Measurements from ENCODE around the gene NIFK.

NIFK gene

DNA sequence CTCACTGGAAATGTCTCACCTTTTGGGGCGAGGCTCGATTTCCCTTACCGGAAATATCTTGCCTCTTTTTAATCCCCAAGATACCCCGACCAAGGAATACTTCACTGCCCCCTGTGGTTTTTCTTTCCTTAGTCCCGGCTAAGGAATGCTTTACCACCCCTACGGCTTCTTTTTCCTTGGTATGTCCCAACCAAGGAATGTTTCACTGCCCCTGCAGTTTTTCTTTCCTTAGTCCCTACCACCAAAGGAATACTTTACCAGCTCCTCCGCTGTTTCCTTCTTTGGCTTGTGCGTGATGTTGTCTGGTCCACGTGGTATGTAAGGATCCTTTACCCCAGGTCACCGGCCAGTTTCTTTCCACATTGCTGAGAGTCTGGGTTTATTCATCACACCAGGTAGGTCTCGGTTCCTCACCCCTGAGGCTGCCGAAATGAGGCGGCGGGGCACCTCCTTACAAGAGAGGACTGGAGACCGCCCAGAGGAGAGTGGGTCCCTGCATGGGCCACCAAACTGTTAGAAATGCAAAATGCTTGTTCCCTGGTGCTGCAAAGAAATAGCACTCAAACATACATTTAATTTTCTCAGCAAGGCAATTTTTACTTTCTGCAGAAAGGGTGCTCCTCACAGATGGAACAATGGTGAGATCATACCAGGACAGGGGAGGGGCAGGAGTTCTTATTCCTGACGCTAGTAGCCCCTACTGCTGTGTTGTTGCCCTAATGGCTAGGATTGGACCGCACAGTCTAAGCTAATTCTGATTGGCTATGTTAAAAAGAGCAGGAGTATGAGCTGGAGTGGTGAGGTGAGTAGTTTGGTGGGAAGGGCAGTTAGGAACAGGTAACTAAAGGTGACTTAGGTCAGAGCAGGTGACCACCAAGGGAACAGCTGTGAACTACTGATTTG is 54.0 kb downstream of the NIFK start:
- H3K4me3 ChIP-seq (ENCODE audit: low read depth, low read length) = no peak overlapping the region
- no peak for DNase-seq (ENCODE audit: low read depth)
- TF ChIP-seq CTCF (IDR thresholded peaks at IDR 0.05; ENCODE audit: control insufficient read depth, extremely low read depth, insufficient read depth) = no peak

GRCh38 chr2:121677855-121678254 is 58.8 kb downstream of the NIFK start:
- DNase-seq (ENCODE audit: low read depth) = no peak
- no peak overlapping the region for H3K4me3 ChIP-seq (ENCODE audit: low read depth, low read length)
- no peak for TF ChIP-seq CTCF (IDR thresholded peaks at IDR 0.05; ENCODE audit: control insufficient read depth, extremely low read depth, insufficient read depth)

Data from LNCaP clone FGC (cell line).